IPS-NIHi7 (cell line): ENCODE results near the gene ITPRID2.
A peak's percentile ranks its signal among the peaks of the same experiment; 100 is the strongest.
"Not testable (repeated sequence)": the region's sequence is repeated elsewhere in the genome, so short reads cannot be mapped to it uniquely, and the experiment has no call there.

Source experiments
- DNase-seq: peaks from one replicate; pipeline ENCODE4 v3.0.0; 2012; ENCODE audit warnings: mixed read lengths; ENCODE audit errors: extremely low spot score

The ITPRID2 gene

GRCh38 chr2:181916726-181917718 lies 25.5 kb downstream of the ITPRID2 start:
- no peak for DNase-seq

DNA sequence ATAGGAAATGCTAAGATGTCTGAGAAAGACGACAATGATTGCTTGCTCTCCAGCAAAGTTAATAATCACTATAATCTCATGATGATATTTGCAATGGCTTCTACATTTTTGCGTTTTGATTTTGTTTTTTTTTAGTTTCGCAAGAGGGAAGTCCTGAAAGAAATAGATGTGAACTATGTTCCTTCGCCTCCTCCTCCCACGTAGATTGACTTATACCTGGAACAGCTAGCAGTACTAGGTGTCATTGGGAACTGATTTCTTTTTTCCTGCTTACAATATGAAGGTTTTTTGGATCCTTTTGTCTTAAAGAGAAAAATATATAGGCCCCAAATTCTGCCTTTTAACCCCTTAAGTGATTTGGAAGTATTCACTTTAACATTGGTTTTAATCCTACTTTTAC lies 26.7 kb downstream of the ITPRID2 start:
- DNase-seq, result no peak

DNA sequence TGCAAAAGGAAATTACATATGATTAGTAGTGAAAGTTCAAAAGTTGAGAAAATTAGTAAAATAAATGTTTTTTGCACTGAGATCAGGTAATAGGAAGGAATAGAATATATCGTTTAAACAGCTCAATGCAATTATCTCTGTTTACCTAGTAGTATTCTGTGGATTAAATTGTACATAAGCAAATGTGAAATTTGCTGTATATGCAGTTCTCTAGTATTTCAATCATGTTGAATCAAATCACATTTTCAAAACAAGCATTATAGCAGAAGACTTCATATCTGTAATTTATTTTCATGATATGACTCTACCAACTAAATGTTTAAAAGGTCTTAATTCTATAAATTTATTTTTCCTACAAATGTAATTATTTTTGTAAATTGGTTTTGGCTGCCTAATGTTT lies 31.6 kb downstream of the ITPRID2 start:
- DNase-seq, result no peak

DNA sequence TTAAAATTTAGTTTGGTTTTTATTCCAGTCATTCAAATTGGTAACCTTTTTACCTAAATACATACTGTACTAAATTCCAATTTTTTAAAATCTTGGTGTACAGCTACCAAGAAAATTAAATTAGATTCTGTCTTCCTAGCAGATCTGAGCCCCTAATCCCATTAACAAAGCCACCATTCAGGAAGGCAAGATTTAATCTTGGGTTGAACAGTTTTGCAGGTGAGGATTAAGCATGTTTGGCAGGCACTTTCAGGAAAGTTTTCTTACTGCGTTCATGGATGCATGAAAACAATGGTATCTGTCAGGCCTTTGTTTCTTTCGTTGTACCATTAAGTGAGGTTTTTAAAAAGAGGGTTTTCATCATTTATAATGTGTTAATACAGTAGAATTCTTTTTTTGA lies 32.8 kb downstream of the ITPRID2 start:
- DNase-seq, result no peak

DNA sequence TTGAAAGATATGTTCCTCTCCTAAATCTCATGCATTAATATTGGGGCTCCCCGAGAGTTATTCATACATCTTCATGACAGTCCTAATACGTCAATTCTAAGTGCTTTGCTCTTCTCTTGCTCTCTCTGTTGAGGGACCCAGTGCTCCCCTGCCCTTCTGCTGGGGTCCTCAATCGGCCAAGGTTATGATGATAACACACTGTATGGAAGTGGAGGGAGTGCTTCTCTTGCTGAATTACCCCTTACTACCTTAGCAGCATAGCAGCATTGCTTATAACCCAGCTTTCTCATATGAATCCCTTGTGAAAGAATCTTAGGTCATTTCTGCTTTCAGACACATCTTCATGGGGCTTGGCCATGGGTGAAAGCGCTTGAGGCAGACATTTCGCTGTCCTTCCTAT lies 43.2 kb downstream of the ITPRID2 start:
- no peak for DNase-seq

- no peak for DNase-seq
Observed at GRCh38 chr2:181937473-181937872, 45.9 kb downstream of the ITPRID2 start.

DNA sequence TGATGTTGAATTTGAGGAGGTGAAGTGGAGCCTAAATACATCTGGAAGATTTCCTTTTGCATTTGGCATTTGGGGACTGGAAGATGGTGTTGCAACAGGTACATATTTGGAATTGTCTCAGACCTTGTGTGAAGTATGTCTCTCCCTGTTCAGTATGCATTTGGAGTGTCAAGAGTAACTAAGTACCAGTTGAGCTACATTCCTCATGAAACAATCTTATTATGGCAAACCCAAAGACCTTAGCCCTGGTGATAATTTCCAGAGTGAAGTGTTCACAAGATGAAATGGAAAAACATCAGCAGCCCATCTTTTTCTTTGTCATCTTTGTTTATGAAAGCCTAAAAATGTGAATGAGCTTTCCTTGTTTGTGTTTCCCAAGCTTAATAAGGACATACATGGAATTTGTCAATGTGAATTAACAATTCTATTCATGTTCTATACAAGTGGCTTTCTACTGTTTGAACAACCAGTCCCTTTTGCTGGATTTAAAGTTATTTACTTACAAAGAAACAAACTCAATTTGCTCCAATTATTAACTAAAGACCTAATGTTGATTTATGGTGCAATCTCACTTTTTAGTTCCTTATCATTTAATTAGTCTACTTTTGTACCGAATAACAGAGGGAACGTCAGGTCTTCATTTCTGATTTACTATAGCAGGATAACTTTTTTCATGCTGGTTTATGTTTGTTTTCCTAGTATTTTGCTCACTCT lies 52.0 kb downstream of the ITPRID2 start:
- DNase-seq, result no peak

GRCh38 chr2:181944164-181944913 lies 52.8 kb downstream of the ITPRID2 start:
- no peak for DNase-seq

GRCh38 chr2:181944914-181945291 lies 53.4 kb downstream of the ITPRID2 start:
- DNase-seq, result no peak

GRCh38 chr2:181946444-181947127 lies 55.1 kb downstream of the ITPRID2 start:
- no peak for DNase-seq

DNA sequence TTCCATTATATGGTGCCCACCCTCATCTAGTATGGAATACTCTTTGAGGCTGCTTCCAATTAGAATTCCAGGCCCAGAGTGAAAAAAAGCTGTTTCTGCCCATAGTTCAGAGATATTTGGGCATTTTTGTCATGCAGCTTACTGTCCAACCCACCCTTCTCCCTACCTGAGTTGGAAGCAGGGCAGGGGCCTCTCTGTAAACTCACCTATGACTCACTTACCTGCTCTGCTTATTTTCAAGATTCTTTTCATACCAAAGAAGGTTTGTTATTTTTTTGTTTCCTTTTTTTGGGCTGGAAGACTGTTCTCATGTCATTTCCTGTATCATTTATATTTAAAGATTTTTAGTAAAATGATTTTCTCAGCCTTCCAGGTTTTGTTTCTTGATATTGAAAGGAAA lies 55.7 kb downstream of the ITPRID2 start:
- DNase-seq, result no peak

GRCh38 chr2:181948227-181948626 lies 56.7 kb downstream of the ITPRID2 start:
- no peak for DNase-seq

GRCh38 chr2:181949047-181949446 lies 57.5 kb downstream of the ITPRID2 start:
- DNase-seq, result no peak

DNA sequence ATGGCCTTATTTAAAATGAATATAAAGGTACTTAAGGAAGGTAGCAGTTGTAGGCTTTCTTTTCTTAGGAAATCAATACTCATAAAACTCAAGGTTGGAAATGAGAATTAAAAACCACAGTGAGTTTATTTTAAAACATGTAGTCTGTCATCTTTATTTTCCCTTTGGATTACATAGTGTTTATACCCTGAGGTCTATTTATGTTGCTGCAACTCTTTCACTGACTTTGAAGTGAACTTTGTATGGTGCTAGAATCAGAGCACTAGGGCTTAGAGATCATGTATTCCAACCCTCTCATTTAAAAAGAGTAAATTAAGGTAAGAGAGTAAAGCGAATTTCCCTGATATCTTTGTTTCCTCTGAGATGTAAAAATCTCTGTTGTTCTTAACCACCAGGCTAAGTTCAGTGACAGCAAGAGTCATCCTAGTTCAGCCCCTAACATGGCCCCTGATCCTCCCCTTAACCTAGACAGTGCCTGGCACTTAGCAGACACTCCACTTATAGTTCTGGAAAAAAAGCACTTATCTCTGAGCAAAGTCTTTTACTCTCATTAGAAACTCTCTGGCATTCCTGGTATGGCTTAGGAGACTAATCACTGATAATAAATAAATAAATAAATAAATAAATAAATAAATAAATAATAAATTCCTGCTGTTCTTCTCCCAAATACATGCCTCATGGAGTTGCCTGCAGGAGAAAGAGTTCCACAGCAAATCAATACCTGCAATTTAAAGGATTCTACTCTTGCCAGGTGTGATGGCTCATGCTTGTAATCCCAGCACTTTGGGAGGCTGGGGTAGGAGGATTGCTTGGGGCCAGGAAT lies 61.1 kb downstream of the ITPRID2 start:
- no peak for DNase-seq

DNA sequence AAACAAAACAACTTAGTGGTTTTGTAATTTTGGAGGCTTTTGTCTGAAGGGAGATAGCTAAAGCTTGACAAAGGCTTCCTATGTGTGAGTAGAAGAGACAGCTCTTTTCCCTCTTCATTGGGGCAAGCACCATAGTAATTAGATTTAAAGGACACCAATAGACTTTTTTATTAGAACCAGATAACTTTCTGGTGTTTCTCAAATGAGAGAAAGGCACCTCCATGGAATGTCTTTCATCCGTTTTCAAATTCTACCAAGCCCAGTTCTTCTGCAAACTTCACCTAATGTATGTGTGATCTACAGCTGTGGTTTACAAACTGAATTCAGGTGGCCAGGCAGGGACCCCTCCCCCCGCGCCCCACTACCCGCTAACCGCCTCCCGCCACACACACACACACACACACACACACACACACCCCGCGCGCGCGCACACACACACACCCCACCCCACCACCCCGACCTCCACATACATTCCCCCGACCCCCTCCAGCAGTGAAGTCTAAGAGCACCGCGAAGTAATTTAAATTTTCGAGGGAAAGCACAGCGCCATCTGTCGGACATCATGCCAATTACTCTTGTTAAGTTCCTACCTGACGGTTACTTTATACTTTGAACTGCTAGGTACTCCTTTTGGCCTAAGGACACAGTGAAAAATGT lies 62.5 kb downstream of the ITPRID2 start:
- DNase-seq, result peak; percentile 73

DNA sequence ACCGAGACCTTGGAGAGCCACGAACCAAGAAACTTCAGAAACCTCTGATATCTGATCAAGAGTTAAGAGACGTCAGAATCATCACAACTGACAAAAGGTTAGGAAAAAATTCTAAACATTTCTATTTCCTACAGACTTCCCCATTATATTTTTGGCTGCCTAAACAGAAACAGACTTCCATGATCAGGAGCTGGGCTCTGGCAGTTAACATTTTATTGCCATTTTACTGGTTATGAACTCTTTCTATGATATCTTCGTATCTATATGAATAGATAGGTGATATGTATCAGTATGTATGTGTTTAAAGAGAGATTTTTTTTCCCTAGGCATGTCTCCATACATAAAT lies 63.0 kb downstream of the ITPRID2 start:
- DNase-seq, result no peak

DNA sequence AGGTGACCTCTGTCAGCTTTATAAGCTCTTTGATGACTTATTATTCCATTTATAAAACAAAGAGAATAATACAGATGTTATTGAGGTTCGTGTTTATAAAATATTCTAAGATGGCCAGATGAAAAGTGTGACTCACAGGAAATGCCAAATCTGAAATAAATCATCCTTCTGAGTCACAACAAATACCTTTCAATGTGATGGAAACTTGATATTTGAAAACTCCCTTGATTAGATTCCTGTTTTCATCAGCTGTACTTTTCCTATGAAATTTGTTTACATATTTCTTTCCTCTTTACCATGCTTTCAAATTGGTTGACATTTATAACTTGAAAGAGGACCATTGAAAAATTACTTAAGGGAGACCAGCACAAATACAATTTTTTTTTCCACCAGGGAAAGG lies 63.5 kb downstream of the ITPRID2 start:
- DNase-seq, result no peak

- not testable (repeated sequence) for DNase-seq
Observed at GRCh38 chr2:181955866-181956265, 64.3 kb downstream of the ITPRID2 start.

DNA sequence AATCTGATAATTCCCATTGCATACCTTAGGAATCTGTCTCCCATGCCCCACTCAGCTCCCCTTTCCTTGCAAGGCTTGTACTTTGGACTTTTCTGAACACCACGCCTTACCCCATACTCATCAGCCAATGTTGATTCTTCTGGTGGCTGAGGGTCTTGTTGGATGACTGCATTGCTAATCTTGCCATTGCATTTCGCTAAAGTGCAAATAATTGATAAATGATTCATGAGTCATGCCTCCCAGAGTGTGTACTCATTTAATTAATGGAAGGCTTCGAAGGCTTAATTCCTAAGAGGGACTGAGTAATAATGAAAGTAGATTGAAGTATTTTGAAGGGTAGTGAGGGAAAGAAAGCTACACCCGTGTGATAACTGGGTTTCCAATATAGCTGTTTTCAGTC lies 66.1 kb downstream of the ITPRID2 start:
- no peak for DNase-seq

- no peak for DNase-seq
Observed at GRCh38 chr2:181958726-181959125, 67.2 kb downstream of the ITPRID2 start.
